ENCODE data around the gene MRM2.

The MRM2 gene

GRCh38 chr7:2193575-2194305 is 48.3 kb downstream of the MRM2 start:
- no peak for TF ChIP-seq CTCF (IDR thresholded peaks at IDR 0.05; ENCODE audit: control insufficient read depth, insufficient read depth, low read depth, low read length, missing control alignments)
- no peak for DNase-seq (ENCODE audit: low read depth)
- H3K4me3 ChIP-seq (ENCODE audit: control insufficient read depth, low read depth, low read length) = no peak overlapping the region

- H3K4me3 ChIP-seq (ENCODE audit: control insufficient read depth, low read depth, low read length) = no peak overlapping the region
- TF ChIP-seq CTCF (IDR thresholded peaks at IDR 0.05; ENCODE audit: control insufficient read depth, insufficient read depth, low read depth, low read length, missing control alignments) = no peak
- no peak for DNase-seq (ENCODE audit: low read depth)
Observed at GRCh38 chr7:2192831-2193534, 49.0 kb downstream of the MRM2 start.

GRCh38 chr7:2191016-2191415 is 51.0 kb downstream of the MRM2 start:
- DNase-seq (ENCODE audit: low read depth) = no peak
- no peak for TF ChIP-seq CTCF (IDR thresholded peaks at IDR 0.05; ENCODE audit: control insufficient read depth, insufficient read depth, low read depth, low read length, missing control alignments)
- H3K4me3 ChIP-seq (ENCODE audit: control insufficient read depth, low read depth, low read length) = no peak overlapping the region

GRCh38 chr7:2190531-2190930 is 51.5 kb downstream of the MRM2 start:
- H3K4me3 ChIP-seq (ENCODE audit: control insufficient read depth, low read depth, low read length) = no peak overlapping the region
- TF ChIP-seq CTCF (IDR thresholded peaks at IDR 0.05; ENCODE audit: control insufficient read depth, insufficient read depth, low read depth, low read length, missing control alignments) = no peak
- no peak for DNase-seq (ENCODE audit: low read depth)

GRCh38 chr7:2186166-2186565 is 55.8 kb downstream of the MRM2 start:
- DNase-seq (ENCODE audit: low read depth) = no peak
- TF ChIP-seq CTCF (IDR thresholded peaks at IDR 0.05; ENCODE audit: control insufficient read depth, insufficient read depth, low read depth, low read length, missing control alignments) = no peak
- H3K4me3 ChIP-seq (ENCODE audit: control insufficient read depth, low read depth, low read length) = no peak overlapping the region

GRCh38 chr7:2185715-2186114 is 56.3 kb downstream of the MRM2 start:
- no peak for DNase-seq (ENCODE audit: low read depth)
- no peak overlapping the region for H3K4me3 ChIP-seq (ENCODE audit: control insufficient read depth, low read depth, low read length)
- no peak for TF ChIP-seq CTCF (IDR thresholded peaks at IDR 0.05; ENCODE audit: control insufficient read depth, insufficient read depth, low read depth, low read length, missing control alignments)

Measured in AG09309 (cell line).